Stimulated activated CD4-positive, alpha-beta T cell treated with anti-CD3 and anti-CD28 coated beads, Interleukin-4, amount 100 ng/mL, for 24 hours (primary cell): ENCODE results near the gene TCERG1L.
"Not testable (repeated sequence)": the region's sequence is repeated elsewhere in the genome, so short reads cannot be mapped to it uniquely, and the experiment has no call there.

Experiments
- DNase-seq: peaks from one replicate; pipeline ENCODE4 v3.0.0-alpha.2; 2020

Gene TCERG1L

GRCh38 chr10:131140606-131141005 lies 170.9 kb downstream of the TCERG1L start:
- no peak for DNase-seq

GRCh38 chr10:131137223-131137622 lies 174.3 kb downstream of the TCERG1L start:
- DNase-seq = no peak

GRCh38 chr10:131136336-131136735 lies 175.2 kb downstream of the TCERG1L start:
- not testable (repeated sequence) for DNase-seq

- DNase-seq = no peak
These were observed 175.8 kb downstream of the TCERG1L start for GRCh38 chr10:131135716-131136115.

GRCh38 chr10:131134651-131135050 lies 176.9 kb downstream of the TCERG1L start:
- DNase-seq = no peak

GRCh38 chr10:131134001-131134576 lies 177.4 kb downstream of the TCERG1L start:
- no peak for DNase-seq

- DNase-seq = no peak
These were observed 178.8 kb downstream of the TCERG1L start for GRCh38 chr10:131132681-131133080.

- no peak for DNase-seq
These were observed 179.6 kb downstream of the TCERG1L start for GRCh38 chr10:131131726-131132591.

- DNase-seq = no peak
These were observed 181.5 kb downstream of the TCERG1L start for GRCh38 chr10:131130025-131130424.

GRCh38 chr10:131129544-131129943 lies 182.0 kb downstream of the TCERG1L start:
- DNase-seq = no peak

- DNase-seq = no peak
These were observed 182.8 kb downstream of the TCERG1L start for GRCh38 chr10:131128731-131129130.

GRCh38 chr10:131127610-131128009 lies 183.9 kb downstream of the TCERG1L start:
- DNase-seq = no peak

GRCh38 chr10:131127138-131127589 lies 184.4 kb downstream of the TCERG1L start:
- no peak for DNase-seq

- no peak for DNase-seq
These were observed 185.0 kb downstream of the TCERG1L start for GRCh38 chr10:131126321-131127137.

- DNase-seq = no peak
These were observed 185.9 kb downstream of the TCERG1L start for GRCh38 chr10:131125511-131126225.

GRCh38 chr10:131124945-131125344 lies 186.6 kb downstream of the TCERG1L start:
- no peak for DNase-seq

GRCh38 chr10:131123496-131123895 lies 188.0 kb downstream of the TCERG1L start:
- no peak for DNase-seq

- DNase-seq = no peak
These were observed 189.9 kb downstream of the TCERG1L start for GRCh38 chr10:131121511-131122035.

- no peak for DNase-seq
These were observed 191.7 kb downstream of the TCERG1L start for GRCh38 chr10:131119626-131120355.

- DNase-seq = no peak
These were observed 193.9 kb downstream of the TCERG1L start for GRCh38 chr10:131117416-131118212.

GRCh38 chr10:131116991-131117375 lies 194.5 kb downstream of the TCERG1L start:
- DNase-seq = no peak
